ENCODE data around the gene BTAF1.

BTAF1 gene

DNA sequence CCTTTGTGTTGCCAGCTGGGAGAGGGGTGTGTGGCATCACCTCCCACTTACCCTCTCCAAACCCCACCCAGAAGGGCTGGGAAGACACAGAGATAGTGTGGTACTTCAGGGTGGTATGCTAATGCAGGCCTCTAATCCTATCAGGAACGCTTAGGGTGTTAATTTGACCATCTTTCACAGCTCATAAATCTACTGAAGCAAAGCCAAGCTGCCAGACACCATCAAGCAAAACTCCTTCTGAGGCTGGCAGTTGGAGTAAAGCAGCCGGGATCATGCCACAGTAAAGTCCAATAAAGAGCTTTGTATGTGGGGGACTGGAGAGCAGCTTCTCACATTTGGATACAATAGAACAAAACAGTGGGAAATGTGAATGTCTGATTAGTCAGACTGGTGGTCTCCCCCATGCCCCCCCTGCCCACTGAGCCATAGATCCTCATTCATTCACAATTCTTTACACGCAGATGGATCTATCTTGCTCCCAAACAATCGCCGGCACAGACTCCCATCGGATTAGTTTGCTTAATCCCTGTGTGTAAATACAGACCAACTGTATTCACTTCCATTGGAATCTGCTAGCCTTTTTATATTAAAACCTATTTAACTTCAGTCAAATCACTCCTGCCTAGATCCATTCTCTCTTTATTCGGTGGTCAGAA, 43.9 kb upstream of the BTAF1 start:
- Histone ChIP-seq H3K4me3 (ENCODE audit: low read length) (no peak overlapping the region), H4K20me1 (ENCODE audit: insufficient read depth, low read length) (no peaks in the 10 kb centered on the region), H3K79me2 (ENCODE audit: low read length) (no peaks in the 10 kb centered on the region), H3K27me3 (replicated peaks; ENCODE audit: insufficient read depth, low read length) (no peaks in the 10 kb centered on the region), H3K4me1 (ENCODE audit: low read length) (peaks cover 4% of the 10 kb centered on the region; the same call in 1 of the 2 replicates), H2AFZ (ENCODE audit: low read length) (no peak overlapping the region), H3K36me3 (replicated peaks; ENCODE audit: insufficient read depth, low read length) (no peaks in the 10 kb centered on the region), H3K9me2 (replicated peaks; ENCODE audit: insufficient read depth, low read length) (no peaks in the 10 kb centered on the region), H3F3A (ENCODE audit: insufficient read depth, low read length) (no peaks in the 10 kb centered on the region), H3K9me3 (replicated peaks; ENCODE audit: insufficient read depth, low read length) (no peaks in the 10 kb centered on the region), H3K9ac (ENCODE audit: low read length) (no peak overlapping the region), H3K27ac (ENCODE audit: low read length) (no peak overlapping the region), H3K4me2 (ENCODE audit: low read depth, low read length) (no peak overlapping the region)
- DNase-seq = no peak
- TF ChIP-seq, protein P1, sequence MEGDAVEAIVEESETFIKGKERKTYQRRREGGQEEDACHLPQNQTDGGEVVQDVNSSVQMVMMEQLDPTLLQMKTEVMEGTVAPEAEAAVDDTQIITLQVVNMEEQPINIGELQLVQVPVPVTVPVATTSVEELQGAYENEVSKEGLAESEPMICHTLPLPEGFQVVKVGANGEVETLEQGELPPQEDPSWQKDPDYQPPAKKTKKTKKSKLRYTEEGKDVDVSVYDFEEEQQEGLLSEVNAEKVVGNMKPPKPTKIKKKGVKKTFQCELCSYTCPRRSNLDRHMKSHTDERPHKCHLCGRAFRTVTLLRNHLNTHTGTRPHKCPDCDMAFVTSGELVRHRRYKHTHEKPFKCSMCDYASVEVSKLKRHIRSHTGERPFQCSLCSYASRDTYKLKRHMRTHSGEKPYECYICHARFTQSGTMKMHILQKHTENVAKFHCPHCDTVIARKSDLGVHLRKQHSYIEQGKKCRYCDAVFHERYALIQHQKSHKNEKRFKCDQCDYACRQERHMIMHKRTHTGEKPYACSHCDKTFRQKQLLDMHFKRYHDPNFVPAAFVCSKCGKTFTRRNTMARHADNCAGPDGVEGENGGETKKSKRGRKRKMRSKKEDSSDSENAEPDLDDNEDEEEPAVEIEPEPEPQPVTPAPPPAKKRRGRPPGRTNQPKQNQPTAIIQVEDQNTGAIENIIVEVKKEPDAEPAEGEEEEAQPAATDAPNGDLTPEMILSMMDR (IDR thresholded peaks at IDR 0.05; ENCODE audit: low read length) = no peak

DNA sequence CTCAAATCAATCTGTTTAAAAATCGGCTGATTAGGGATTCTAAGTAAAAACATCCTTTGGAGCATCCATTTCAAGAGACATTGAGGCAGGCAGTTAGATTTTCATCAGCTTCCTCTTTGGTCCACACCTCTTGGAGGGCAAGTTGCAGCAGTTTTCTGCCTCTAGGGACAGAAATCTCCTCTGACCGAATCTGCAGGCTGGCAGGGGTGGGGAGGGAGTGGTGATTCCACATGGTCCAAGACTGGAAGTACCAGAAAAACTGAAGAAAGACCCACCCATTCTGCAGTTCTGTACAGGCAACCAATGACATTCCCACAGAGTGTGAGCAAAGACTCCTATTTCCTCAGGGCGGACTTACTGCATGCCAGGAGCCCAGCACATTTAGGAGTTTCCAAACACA, 43.3 kb upstream of the BTAF1 start:
- H3F3A ChIP-seq (ENCODE audit: insufficient read depth, low read length) = no peaks in the 10 kb centered on the region
- peaks cover 4% of the 10 kb centered on the region; the same call in 1 of the 2 replicates for H3K4me1 ChIP-seq (ENCODE audit: low read length)
- TF ChIP-seq, protein P1 (IDR thresholded peaks at IDR 0.05; ENCODE audit: low read length) = no peak
- TF ChIP-seq EZH2 (optimal IDR thresholded peaks at IDR 0.05; ENCODE audit: low read depth, low read length) (no peak), EZH2phosphoT487 (IDR thresholded peaks at IDR 0.05; ENCODE audit: low read length) (no peak)
- no peaks in the 10 kb centered on the region for H3K79me2 ChIP-seq (ENCODE audit: low read length)
- no peaks in the 10 kb centered on the region for H3K9me3 ChIP-seq (replicated peaks; ENCODE audit: insufficient read depth, low read length)
- H4K20me1 ChIP-seq (ENCODE audit: insufficient read depth, low read length) = no peaks in the 10 kb centered on the region
- no peaks in the 10 kb centered on the region for H3K36me3 ChIP-seq (replicated peaks; ENCODE audit: insufficient read depth, low read length)
- no peak overlapping the region for H3K4me3 ChIP-seq (ENCODE audit: low read length)
- H2AFZ ChIP-seq (ENCODE audit: low read length) = no peak overlapping the region
- no peak overlapping the region for H3K9ac ChIP-seq (ENCODE audit: low read length)
- H3K27ac ChIP-seq (ENCODE audit: low read length) = no peak overlapping the region
- H3K9me2 ChIP-seq (replicated peaks; ENCODE audit: insufficient read depth, low read length) = no peaks in the 10 kb centered on the region
- DNase-seq = no peak
- no peak overlapping the region for H3K4me2 ChIP-seq (ENCODE audit: low read depth, low read length)
- H3K27me3 ChIP-seq (replicated peaks; ENCODE audit: insufficient read depth, low read length) = no peaks in the 10 kb centered on the region

DNA sequence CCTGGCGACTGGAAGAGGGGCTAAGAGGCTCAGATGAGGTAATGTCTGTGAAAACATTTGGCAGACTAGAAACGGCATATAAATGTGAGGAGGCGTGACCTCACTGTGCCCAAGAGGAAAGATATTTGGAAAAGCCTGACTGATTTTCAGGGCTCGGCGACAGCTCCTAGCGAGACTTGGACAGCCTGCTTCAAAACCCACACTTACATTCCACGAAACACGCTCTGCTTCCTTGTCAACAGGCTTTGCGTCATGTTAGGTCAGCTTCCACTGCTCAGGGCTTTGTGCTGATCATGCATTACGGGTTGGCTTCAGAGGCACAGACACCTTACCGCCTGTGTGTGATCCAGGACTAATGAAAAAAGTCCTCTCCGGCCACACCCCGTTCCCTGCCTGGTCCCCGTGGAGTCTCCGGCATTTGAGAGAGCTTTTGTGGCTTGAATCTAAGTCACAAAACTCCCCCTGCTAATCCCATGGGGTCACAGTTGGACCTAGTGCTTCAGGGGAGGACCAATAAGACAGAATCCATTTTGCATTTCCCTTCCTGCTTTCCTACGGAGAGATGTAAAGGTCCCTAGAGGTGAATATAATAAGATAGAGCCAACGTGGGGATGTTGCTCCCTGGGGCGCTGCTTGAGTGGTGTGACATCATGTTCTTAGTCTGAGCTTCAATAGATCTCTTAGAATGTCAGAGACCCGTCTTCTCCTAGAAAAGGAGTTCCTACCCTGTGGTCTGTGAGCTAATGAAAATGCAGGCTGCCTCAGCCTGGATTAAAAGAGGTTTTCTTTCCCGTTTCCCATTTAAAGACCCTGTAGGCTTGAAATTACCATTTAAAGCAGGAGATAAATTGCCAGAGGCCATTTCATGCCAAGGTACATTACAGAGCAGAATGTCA, 39.8 kb upstream of the BTAF1 start:
- H3K27ac ChIP-seq (ENCODE audit: low read length) = no peak overlapping the region
- no peak overlapping the region for H3K9ac ChIP-seq (ENCODE audit: low read length)
- H3K4me3 ChIP-seq (ENCODE audit: low read length) = no peak overlapping the region
- no peak overlapping the region for H3K4me2 ChIP-seq (ENCODE audit: low read depth, low read length)
- H3K9me2 ChIP-seq (replicated peaks; ENCODE audit: insufficient read depth, low read length) = no peaks in the 10 kb centered on the region
- H3K36me3 ChIP-seq (replicated peaks; ENCODE audit: insufficient read depth, low read length) = no peaks in the 10 kb centered on the region
- no peaks in the 10 kb centered on the region for H3K27me3 ChIP-seq (replicated peaks; ENCODE audit: insufficient read depth, low read length)
- H3F3A ChIP-seq (ENCODE audit: insufficient read depth, low read length) = no peaks in the 10 kb centered on the region
- no peaks in the 10 kb centered on the region for H3K79me2 ChIP-seq (ENCODE audit: low read length)
- peaks cover 4% of the 10 kb centered on the region; the same call in 1 of the 2 replicates for H3K4me1 ChIP-seq (ENCODE audit: low read length)
- H4K20me1 ChIP-seq (ENCODE audit: insufficient read depth, low read length) = no peaks in the 10 kb centered on the region
- DNase-seq = no peak
- no peak overlapping the region for H2AFZ ChIP-seq (ENCODE audit: low read length)
- H3K9me3 ChIP-seq (replicated peaks; ENCODE audit: insufficient read depth, low read length) = no peaks in the 10 kb centered on the region
- TF ChIP-seq, protein P1 (IDR thresholded peaks at IDR 0.05; ENCODE audit: low read length) = no peak
- TF ChIP-seq EZH2 (optimal IDR thresholded peaks at IDR 0.05; ENCODE audit: low read depth, low read length) (no peak), EZH2phosphoT487 (IDR thresholded peaks at IDR 0.05; ENCODE audit: low read length) (no peak)

Data from MM.1S (cell line).